K562 (cell line): ENCODE results near the gene EMC8. TPM values are rescaled to one million over a fixed set of nuclear protein-coding genes. Genes with fewer than 3 reads are reported as not detected.
A peak's percentile ranks its signal among the peaks of the same experiment; 100 is the strongest.

Source experiments
- ATAC-seq: fragments of 200-7000 bp; cut with Tn5 transposase; 3 replicates; pipeline ENCODE4 v1.9.1; 2020; ENCODE audit warnings: moderate library complexity
- BruUV-seq: library from RNA; stranded (reverse); fragments of 400-500 nt; replicated peaks from 2 replicates; lab custom pipeline; 2021; lab: Mats Ljungman, UMichigan
- CTCF ChIA-PET: fragments of 300-600 bp; formaldehyde crosslinking; extraction: SDS; loops from one replicate; lab custom pipeline; 2021; ENCODE audit warnings: low intra/inter-chr PET ratio; lab: Yijun Ruan, JAX
- POLR2A ChIA-PET: fragments of 300-600, 350-650 bp; sonication (Branson Sonifier 250); formaldehyde crosslinking; extraction: SDS; loops from one replicate; lab custom pipeline; 2021; ENCODE audit warnings: antibody characterized with exemption, inconsistent platforms; lab: Yijun Ruan, JAX
- DNase-seq, 4 experiments: peaks; one replicate each; pipeline versions ENCODE4 v3.0.0 to v3.0.0-alpha.2; 2011 to 2018; ENCODE audit warnings: low spot score in 3 of 4, mixed read lengths in 3 of 4; ENCODE audit errors: extremely low read depth in 1 of 4
- FAIRE-seq: peaks from 2 replicates; lab custom pipeline; 2011; peaks lifted over from hg19 to GRCh38; lab: Jason Lieb, UNC
- H2AFZ ChIP-seq: 2 replicates; pipeline ENCODE4 v1.6.0; 2011; ENCODE audit warnings: low read depth, low read length, control low read depth, inconsistent platforms
- H3K27ac ChIP-seq: fragments of 200-600 bp; 3 replicates; pipeline ENCODE4 v1.8.0; 2011; ENCODE audit warnings: low read depth, mild to moderate bottlenecking, control low read depth, inconsistent platforms, low read length, moderate library complexity, mixed read lengths; ENCODE audit errors: extremely low read depth
- H3K27me3 ChIP-seq, 2 experiments: fragments of 300-600 bp in 1 of 2; 2 replicates in 1 of 2; 3 replicates in 1 of 2; pipeline versions ENCODE4 v1.6.0 to v1.8.0; 2011; ENCODE audit warnings: inconsistent platforms in 2 of 2, low read length in 2 of 2, mild to moderate bottlenecking in 1 of 2, mixed read lengths in 1 of 2, moderate library complexity in 1 of 2; ENCODE audit not compliant: control insufficient read depth in 2 of 2, insufficient read depth in 2 of 2
- H3K36me3 ChIP-seq: fragments of 300-600 bp; 3 replicates; pipeline ENCODE4 v1.8.0; 2011; ENCODE audit warnings: mild to moderate bottlenecking, low read length, inconsistent platforms; ENCODE audit not compliant: control insufficient read depth, insufficient read depth
- H3K4me1 ChIP-seq, 2 experiments: fragments of 200-600 bp in 1 of 2; replicated peaks in 1 of 2; 2 replicates in 1 of 2; 3 replicates in 1 of 2; pipeline versions ENCODE4 v1.5.1 to v1.8.0; 2011; ENCODE audit warnings: inconsistent platforms in 2 of 2, low read length in 2 of 2, mild to moderate bottlenecking in 1 of 2, mixed read lengths in 1 of 2, moderate library complexity in 1 of 2; ENCODE audit not compliant: control insufficient read depth in 2 of 2, insufficient read depth in 2 of 2
- H3K4me2 ChIP-seq: 2 replicates; pipeline ENCODE4 v1.6.1; 2011; ENCODE audit warnings: low read length, control low read depth, inconsistent platforms, mixed read lengths; ENCODE audit not compliant: insufficient read depth
- H3K4me3 ChIP-seq: fragments of 200-600 bp; sonication (generic), shearing (Covaris generic); 2 replicates; pipeline ENCODE4 v1.5.1; 2016; ENCODE audit warnings: control low read depth, inconsistent platforms
- H3K79me2 ChIP-seq: fragments of 200-600 bp; 3 replicates; pipeline ENCODE4 v1.8.0; 2011; ENCODE audit warnings: low read length, inconsistent platforms; ENCODE audit not compliant: control insufficient read depth, insufficient read depth
- H3K9ac ChIP-seq, 2 experiments: 2 replicates each; pipeline versions ENCODE4 v1.6.0 to v1.6.1; 2011; ENCODE audit warnings: low read depth in 2 of 2, low read length in 2 of 2, control low read depth in 1 of 2, inconsistent platforms in 1 of 2, mild to moderate bottlenecking in 1 of 2, mixed read lengths in 1 of 2; ENCODE audit not compliant: insufficient read depth in 1 of 2
- H3K9me1 ChIP-seq: one replicate; pipeline ENCODE4 v1.6.0; 2011; ENCODE audit warnings: inconsistent platforms, mild to moderate bottlenecking, low read length, moderate library complexity; ENCODE audit not compliant: control insufficient read depth, insufficient read depth
- H3K9me3 ChIP-seq: replicated peaks from 2 replicates; pipeline ENCODE4 v1.5.1; 2011; ENCODE audit warnings: low read depth, low read length, inconsistent platforms; ENCODE audit not compliant: control insufficient read depth, insufficient read depth
- H4K20me1 ChIP-seq: replicated peaks from 2 replicates; pipeline ENCODE4 v1.6.1; 2011; ENCODE audit warnings: low read length, inconsistent platforms, mixed read lengths; ENCODE audit not compliant: control insufficient read depth, insufficient read depth
- CEBPG ChIP-seq, 3 experiments: fragments of 200-800 bp in 1 of 3; sonication (Bioruptor generic) in 1 of 3; sonication (generic) in 1 of 3; formaldehyde crosslinking in 1 of 3; IDR thresholded peaks in 2 of 3; conservative IDR thresholded peaks in 1 of 3; 2 replicates each; pipeline versions ENCODE4 v1.6.1 to v1.8.0; 2016 to 2022; ENCODE audit warnings: missing compliant biosample characterization in 2 of 3, missing genetic modification characterization in 2 of 3, mild to moderate bottlenecking in 1 of 3, missing genetic modification reagents in 1 of 3
- KAT8 ChIP-seq: fragments of 450-650 bp; IDR thresholded peaks from 2 replicates; pipeline ENCODE4 v1.6.1; 2016; ENCODE audit warnings: low read depth, mild to moderate bottlenecking
- MYC ChIP-seq, 2 experiments: fragments of 250-450 bp in 1 of 2; sonication (Bioruptor Pico) in 1 of 2; IDR thresholded peaks; 2 replicates each; pipeline versions ENCODE4 v1.5.1 to v1.6.1; 2012 to 2021; ENCODE audit warnings: low read depth in 2 of 2, borderline replicate concordance in 1 of 2, improper control_type of control experiment in 1 of 2, low read length in 1 of 2, mild to moderate bottlenecking in 1 of 2, moderate library complexity in 1 of 2
- NFE2L1 ChIP-seq: fragments of 450-650 bp; IDR thresholded peaks from 2 replicates; pipeline ENCODE4 v1.6.1; 2016; ENCODE audit warnings: missing genetic modification characterization, low read depth, mild to moderate bottlenecking, missing compliant biosample characterization, moderate library complexity, borderline replicate concordance
- PML ChIP-seq: IDR thresholded peaks from 2 replicates; pipeline ENCODE4 v1.6.1; 2012; ENCODE audit warnings: low read length, inconsistent platforms
- RAD51 ChIP-seq: fragments of 450-650 bp; IDR thresholded peaks from 2 replicates; pipeline ENCODE4 v1.7.1; 2016; ENCODE audit warnings: low read depth, mild to moderate bottlenecking, borderline replicate concordance
- SMAD1 ChIP-seq: fragments of 150-350 bp; IDR thresholded peaks from 2 replicates; pipeline ENCODE4 v1.6.1; 2014; ENCODE audit warnings: low read length, low read depth; ENCODE audit not compliant: partially characterized antibody
- SMAD4 ChIP-seq: fragments of 250-450 bp; sonication (Bioruptor Pico); conservative IDR thresholded peaks from 2 replicates; pipeline ENCODE4 v1.8.0; 2021; ENCODE audit warnings: inconsistent platforms, mild to moderate bottlenecking, moderate library complexity
- SPI1 ChIP-seq: IDR thresholded peaks from 2 replicates; pipeline ENCODE4 v1.6.1; 2011; ENCODE audit warnings: low read depth, low read length, control low read depth, borderline replicate concordance
- TGIF2 ChIP-seq: sonication (generic); formaldehyde crosslinking; IDR thresholded peaks from 2 replicates; pipeline ENCODE4 v1.8.1; 2022; ENCODE audit warnings: mild to moderate bottlenecking, missing genetic modification reagents, moderate library complexity
- ZFP36 ChIP-seq: fragments of 150-350 bp; IDR thresholded peaks from 2 replicates; pipeline ENCODE4 v1.6.1; 2018; ENCODE audit warnings: low read length, low read depth; ENCODE audit not compliant: partially characterized antibody
- ZNF134 ChIP-seq: fragments of 250-450 bp; sonication (Bioruptor Pico); conservative IDR thresholded peaks from 2 replicates; pipeline ENCODE4 v1.4.0; 2020
- ZNF140 ChIP-seq: fragments of 250-450 bp; sonication (Bioruptor Pico); IDR thresholded peaks from 2 replicates; pipeline ENCODE4 v1.8.0; 2021; ENCODE audit warnings: moderate library complexity, mild to moderate bottlenecking, inconsistent platforms
- ZNF253 ChIP-seq: fragments of 250-450 bp; sonication (Bioruptor Pico); conservative IDR thresholded peaks from 2 replicates; pipeline ENCODE4 v1.6.1; 2021; ENCODE audit warnings: mild to moderate bottlenecking
- ZNF324 ChIP-seq: fragments of 250-450 bp; sonication (Bioruptor Pico); IDR thresholded peaks from 2 replicates; pipeline ENCODE4 v1.4.0; 2020; ENCODE audit warnings: mild to moderate bottlenecking
- WGBS: fragments of 100-300 bp; shearing (Covaris generic); methylation state at CpG from one replicate; pipeline ENCODE4 v1.1.6; 2016; ENCODE audit warnings: low coverage, mixed read lengths; ENCODE audit not compliant: insufficient coverage; ENCODE audit errors: missing lambda C conversion rate; 5-methylcytosine and 5-hydroxymethylcytosine counted together
- in situ Hi-C: fragments of 300-500 bp; cut with MboI; formaldehyde crosslinking; loops from 4 replicates; pipeline ENCODE4 v1.15.0; 2018; ENCODE audit warnings: inconsistent platforms, mixed read lengths
- intact Hi-C: fragments of 100-400 bp; cut with micrococcal nuclease; formaldehyde crosslinking; loops from 2 replicates; pipeline ENCODE4 v1.14.2; 2022
- polyA plus RNA-seq, 8 experiments: library from polyadenylated mRNA; depleted of rRNA in 4 of 8; stranded (reverse) in 5 of 8; unstranded in 3 of 8; fragments of >200 nt; fragmentation: Nextera tagmentation in 2 of 8; fragmentation: Illumina TruSeq in 1 of 8; extraction: Ambion mirVana in 2 of 8; extraction: Trizol in 1 of 8; gene quantifications; 2 replicates each; pipeline versions ENCODE4 v1.2.1 to v1.2.3, GENCODE V29; 2011 to 2014; ENCODE audit warnings: inconsistent platforms in 1 of 8, missing spikeins in 1 of 8
- total RNA-seq, 7 experiments: library from RNA; depleted of rRNA in 6 of 7; stranded (reverse); fragments of >200 nt in 6 of 7; fragmentation: Illumina TruSeq in 2 of 7; extraction: Trizol in 2 of 7; gene quantifications; 2 replicates each; pipeline versions ENCODE4 v1.2.1 to v1.2.3, GENCODE V29; 2011 to 2021; ENCODE audit warnings: low replicate concordance in 1 of 7
- TF ChIP-seq, protein P1 (sequence below): IDR thresholded peaks from 2 replicates; pipeline ENCODE4 v1.6.1; 2011; ENCODE audit warnings: borderline replicate concordance, low read depth, mild to moderate bottlenecking, moderate library complexity, low read length; ENCODE audit not compliant: insufficient read depth, poor library complexity, severe bottlenecking
- TF ChIP-seq, protein P2 (sequence below): fragments of 250-450 bp; sonication (Bioruptor Pico); IDR thresholded peaks from 2 replicates; pipeline ENCODE4 v1.5.0; 2021
- TF ChIP-seq, protein P3 (sequence below): sonication (generic); formaldehyde crosslinking; IDR thresholded peaks from 2 replicates; pipeline ENCODE4 v1.8.0; 2022; ENCODE audit warnings: mild to moderate bottlenecking, low read depth, missing genetic modification reagents

EMC8 gene
- total and polyA plus RNA-seq, 9 of the 15 experiments (the other 6 are each of a cell fraction or from before 2014, with no cell fraction given) = 11.4 to 81.8 (median 48.6) TPM

DNA sequence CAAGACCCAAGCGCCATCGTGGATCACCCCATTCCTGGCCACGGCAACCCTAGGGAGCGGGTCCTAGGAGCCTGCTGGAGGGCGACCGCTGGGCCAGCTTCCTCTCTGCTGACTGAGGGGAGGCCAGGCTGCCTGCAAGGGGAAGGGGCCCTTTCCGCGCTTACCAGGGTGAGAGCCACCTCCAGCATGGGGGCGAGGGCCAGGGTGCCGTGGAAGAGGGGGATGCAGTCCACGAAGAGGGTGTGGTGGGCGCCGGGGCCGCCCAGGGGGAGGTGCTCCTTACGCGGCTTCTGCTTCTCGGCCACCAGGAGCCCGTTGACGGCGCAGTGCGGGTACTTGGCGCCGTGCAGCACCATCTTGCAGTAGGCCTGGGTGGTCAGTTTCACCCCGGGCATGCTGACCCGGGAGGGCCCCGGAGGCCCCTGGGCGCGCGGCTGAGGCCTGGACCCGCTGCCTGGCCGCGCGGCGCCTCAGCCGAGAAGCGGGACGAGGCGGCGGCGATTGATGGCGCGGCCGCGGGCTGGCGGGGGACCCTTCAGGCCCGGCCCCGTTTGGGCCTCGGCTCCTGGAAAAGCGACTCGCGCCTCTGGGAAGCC is 345 bp downstream of the EMC8 start:
- under 1% methylated on average over 32 of the region's 51 CpGs for WGBS
- Histone ChIP-seq H3K27me3 (no peaks in the 10 kb centered on the region), H3K4me3 (peak overlapping the region; percentile 97), H4K20me1 (peaks cover 15% of the 10 kb centered on the region), H2AFZ (peak overlapping the region; percentile 82), H3K9me1 (peaks cover 6% of the 10 kb centered on the region), H3K4me1 (peaks cover 11 to 13% of the 10 kb centered on the region in 2 experiments; a peak in 4 of 5 replicates), H3K79me2 (peaks cover 93% of the 10 kb centered on the region), H3K4me2 (peak overlapping the region; percentile 94), H3K9ac (peak overlapping the region; percentile 96), H3K27ac (peak overlapping the region; percentile 96), H3K9me3 (no peaks in the 10 kb centered on the region), H3K36me3 (peaks cover 72% of the 10 kb centered on the region)
- CTCF ChIA-PET = no interaction called here
- ATAC-seq = peak; percentile 70
- POLR2A ChIA-PET = no interaction called here
- in situ Hi-C loops = no loop called here
- no peak for FAIRE-seq
- BruUV-seq = no TSS peak
- intact Hi-C loops = no loop called here
- peak; percentile 53 to 90 (median 80) for DNase-seq
- peak; percentile 24; the same call in 1 of the 2 replicates for TF ChIP-seq CEBPG (CRISPR knock-in tag; IDR thresholded peaks at IDR 0.05)
- no peak for TF ChIP-seq CEBPG (tag; conservative IDR thresholded peaks at IDR 0.05 in 1 of 2, IDR thresholded peaks at IDR 0.05 in 1 of 2)
- no peak for TF ChIP-seq ZNF253
- no peak for TF ChIP-seq TGIF2 (CRISPR knock-in tag)
- TF ChIP-seq, protein P1, sequence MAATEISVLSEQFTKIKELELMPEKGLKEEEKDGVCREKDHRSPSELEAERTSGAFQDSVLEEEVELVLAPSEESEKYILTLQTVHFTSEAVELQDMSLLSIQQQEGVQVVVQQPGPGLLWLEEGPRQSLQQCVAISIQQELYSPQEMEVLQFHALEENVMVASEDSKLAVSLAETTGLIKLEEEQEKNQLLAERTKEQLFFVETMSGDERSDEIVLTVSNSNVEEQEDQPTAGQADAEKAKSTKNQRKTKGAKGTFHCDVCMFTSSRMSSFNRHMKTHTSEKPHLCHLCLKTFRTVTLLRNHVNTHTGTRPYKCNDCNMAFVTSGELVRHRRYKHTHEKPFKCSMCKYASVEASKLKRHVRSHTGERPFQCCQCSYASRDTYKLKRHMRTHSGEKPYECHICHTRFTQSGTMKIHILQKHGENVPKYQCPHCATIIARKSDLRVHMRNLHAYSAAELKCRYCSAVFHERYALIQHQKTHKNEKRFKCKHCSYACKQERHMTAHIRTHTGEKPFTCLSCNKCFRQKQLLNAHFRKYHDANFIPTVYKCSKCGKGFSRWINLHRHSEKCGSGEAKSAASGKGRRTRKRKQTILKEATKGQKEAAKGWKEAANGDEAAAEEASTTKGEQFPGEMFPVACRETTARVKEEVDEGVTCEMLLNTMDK = peak; percentile 26
- TF ChIP-seq, protein P2, sequence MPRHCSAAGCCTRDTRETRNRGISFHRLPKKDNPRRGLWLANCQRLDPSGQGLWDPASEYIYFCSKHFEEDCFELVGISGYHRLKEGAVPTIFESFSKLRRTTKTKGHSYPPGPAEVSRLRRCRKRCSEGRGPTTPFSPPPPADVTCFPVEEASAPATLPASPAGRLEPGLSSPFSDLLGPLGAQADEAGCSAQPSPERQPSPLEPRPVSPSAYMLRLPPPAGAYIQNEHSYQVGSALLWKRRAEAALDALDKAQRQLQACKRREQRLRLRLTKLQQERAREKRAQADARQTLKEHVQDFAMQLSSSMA (CRISPR knock-in tag) = 0 out of 2 replicates have a peak, but pooled peaks have one; percentile 8
- TF ChIP-seq PML = no peak
- TF ChIP-seq RAD51 = no peak
- TF ChIP-seq KAT8 = no peak
- TF ChIP-seq ZNF324 (CRISPR knock-in tag) = no peak
- 0 out of 2 replicates have a peak, but pooled peaks have one; percentile 13 for TF ChIP-seq SPI1
- no peak for TF ChIP-seq ZNF134 (CRISPR knock-in tag)
- no peak for TF ChIP-seq MYC (IDR thresholded peaks at IDR 0.05; ENCODE audit: low read depth, low read length)
- peak; percentile 46; the same call in 1 of the 2 replicates for TF ChIP-seq MYC (CRISPR knock-in tag; IDR thresholded peaks at IDR 0.05; ENCODE audit: borderline replicate concordance, low read depth)
- no peak for TF ChIP-seq SMAD4
- TF ChIP-seq, protein P3, sequence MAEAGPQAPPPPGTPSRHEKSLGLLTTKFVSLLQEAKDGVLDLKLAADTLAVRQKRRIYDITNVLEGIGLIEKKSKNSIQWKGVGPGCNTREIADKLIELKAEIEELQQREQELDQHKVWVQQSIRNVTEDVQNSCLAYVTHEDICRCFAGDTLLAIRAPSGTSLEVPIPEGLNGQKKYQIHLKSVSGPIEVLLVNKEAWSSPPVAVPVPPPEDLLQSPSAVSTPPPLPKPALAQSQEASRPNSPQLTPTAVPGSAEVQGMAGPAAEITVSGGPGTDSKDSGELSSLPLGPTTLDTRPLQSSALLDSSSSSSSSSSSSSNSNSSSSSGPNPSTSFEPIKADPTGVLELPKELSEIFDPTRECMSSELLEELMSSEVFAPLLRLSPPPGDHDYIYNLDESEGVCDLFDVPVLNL = no peak
- no peak for TF ChIP-seq NFE2L1
- no peak for TF ChIP-seq ZFP36
- TF ChIP-seq ZNF140 (CRISPR knock-in tag) = no peak
- TF ChIP-seq SMAD1 = peak; percentile 28
